Neuron (in vitro differentiated cells): ENCODE measurements around the gene EMD.
"Not testable (repeated sequence)": the region's sequence is repeated elsewhere in the genome, so short reads cannot be mapped to it uniquely, and the experiment has no call there.

Source experiments
- H2AFZ ChIP-seq: one replicate; pipeline ENCODE4 v1.6.1; 2013; ENCODE audit warnings: low read depth, mild to moderate bottlenecking, inconsistent platforms, low read length, moderate library complexity
- H3K27me3 ChIP-seq: one replicate; pipeline ENCODE4 v1.6.1; 2013; ENCODE audit warnings: low read length; ENCODE audit not compliant: insufficient read depth
- H3K36me3 ChIP-seq: one replicate; pipeline ENCODE4 v1.6.1; 2013; ENCODE audit warnings: low read length; ENCODE audit not compliant: insufficient read depth
- H3K4me1 ChIP-seq: one replicate; pipeline ENCODE4 v1.6.1; 2013; ENCODE audit warnings: low read length; ENCODE audit not compliant: insufficient read depth
- H3K4me3 ChIP-seq: 2 replicates; pipeline ENCODE4 v1.5.1; 2013; ENCODE audit warnings: mild to moderate bottlenecking, low read length, moderate library complexity
- H3K9me3 ChIP-seq: one replicate; pipeline ENCODE4 v1.6.1; 2013; ENCODE audit warnings: low read length

EMD gene

DNA sequence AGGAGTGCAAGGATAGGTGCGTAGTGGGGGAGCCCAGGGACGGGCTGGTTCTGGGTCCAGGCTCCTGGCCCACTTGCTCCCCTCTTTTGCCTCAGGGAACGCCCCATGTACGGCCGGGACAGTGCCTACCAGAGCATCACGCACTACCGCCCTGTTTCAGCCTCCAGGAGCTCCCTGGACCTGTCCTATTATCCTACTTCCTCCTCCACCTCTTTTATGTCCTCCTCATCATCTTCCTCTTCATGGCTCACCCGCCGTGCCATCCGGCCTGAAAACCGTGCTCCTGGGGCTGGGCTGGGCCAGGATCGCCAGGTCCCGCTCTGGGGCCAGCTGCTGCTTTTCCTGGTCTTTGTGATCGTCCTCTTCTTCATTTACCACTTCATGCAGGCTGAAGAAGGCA is 1.7 kb downstream of the EMD start:
- H2AFZ ChIP-seq = no peak overlapping the region
- H3K4me1 ChIP-seq = peaks cover 19% of the 10 kb centered on the region
- H3K9me3 ChIP-seq = no peaks in the 10 kb centered on the region
- H3K27me3 ChIP-seq = no peaks in the 10 kb centered on the region
- H3K4me3 ChIP-seq = peak overlapping the region; percentile 67
- peaks cover 3% of the 10 kb centered on the region for H3K36me3 ChIP-seq

GRCh38 chrX:154381271-154381670 is 2.2 kb downstream of the EMD start:
- Histone ChIP-seq H3K36me3 (peaks cover 3% of the 10 kb centered on the region), H3K27me3 (no peaks in the 10 kb centered on the region), H3K4me3 (no peak overlapping the region), H3K9me3 (no peaks in the 10 kb centered on the region), H3K4me1 (peaks cover 19% of the 10 kb centered on the region), H2AFZ (no peak overlapping the region)

DNA sequence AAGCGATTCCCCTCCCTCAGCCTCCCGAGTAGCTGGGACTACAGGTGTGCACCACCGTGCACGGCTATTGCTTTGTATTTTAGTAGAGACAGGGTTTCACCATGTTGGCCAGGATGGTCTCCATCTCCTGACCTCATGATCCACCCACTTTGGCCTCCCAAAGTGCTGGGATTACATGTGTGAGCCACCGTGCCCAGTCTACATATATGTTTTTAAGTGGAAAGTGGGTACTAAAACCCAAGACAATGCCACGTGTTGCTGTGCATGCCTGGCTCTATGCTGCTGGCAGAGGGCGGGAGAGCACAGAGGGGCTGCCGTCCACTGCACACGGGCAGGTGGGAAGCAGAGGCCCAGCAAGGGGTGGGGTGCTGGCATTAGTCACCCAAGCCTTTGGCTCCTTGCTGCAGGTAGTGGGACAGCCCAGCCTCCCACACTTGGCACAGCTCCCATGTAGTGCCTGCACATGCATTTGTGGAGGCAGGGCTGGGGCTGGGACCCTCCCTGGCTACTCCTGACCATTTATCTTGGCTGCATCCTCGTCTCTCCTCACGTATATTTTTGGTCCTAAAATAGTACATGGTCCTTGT is 3.5 kb downstream of the EMD start:
- H3K27me3 ChIP-seq = no peaks in the 10 kb centered on the region
- no peaks in the 10 kb centered on the region for H3K9me3 ChIP-seq
- H2AFZ ChIP-seq = no peak overlapping the region
- peaks cover 3% of the 10 kb centered on the region for H3K36me3 ChIP-seq
- peaks cover 19% of the 10 kb centered on the region for H3K4me1 ChIP-seq
- no peak overlapping the region for H3K4me3 ChIP-seq

- no peak overlapping the region for H2AFZ ChIP-seq
- H3K27me3 ChIP-seq = no peaks in the 10 kb centered on the region
- H3K4me3 ChIP-seq = no peak overlapping the region
- H3K4me1 ChIP-seq = peaks cover 16% of the 10 kb centered on the region
- H3K36me3 ChIP-seq = peaks cover 3% of the 10 kb centered on the region
- no peaks in the 10 kb centered on the region for H3K9me3 ChIP-seq
Measured at GRCh38 chrX:154383359-154384283, 4.5 kb downstream of the EMD start.

DNA sequence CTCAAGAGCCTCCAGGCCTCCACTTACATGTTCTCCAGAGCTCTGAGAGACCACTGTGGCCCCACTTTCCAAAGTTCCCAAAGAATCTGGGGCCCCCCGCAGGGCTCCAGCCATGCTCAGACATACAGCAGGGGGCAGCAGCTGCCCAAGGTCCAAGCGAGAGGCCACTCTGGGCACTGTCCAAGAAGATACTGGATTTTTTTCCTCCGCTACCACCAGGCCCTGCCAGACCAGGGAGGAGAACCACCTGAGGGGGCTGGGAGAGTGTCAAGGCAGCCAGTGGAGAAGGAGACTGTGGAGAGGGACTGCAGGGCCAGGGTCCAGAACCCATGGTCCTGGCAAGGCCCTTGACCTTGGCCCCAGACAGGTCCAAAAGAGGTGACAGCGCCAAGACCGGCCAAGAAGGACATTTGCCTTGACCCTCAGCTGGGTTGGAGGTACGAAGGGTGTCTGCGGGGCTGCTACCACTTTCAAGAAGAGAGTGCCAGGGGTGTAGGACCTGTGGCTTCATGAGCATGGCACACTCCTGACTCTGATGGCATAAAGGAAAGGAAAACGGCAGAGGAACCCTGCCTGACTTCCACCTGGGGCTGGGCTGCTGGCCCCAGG is 5.3 kb downstream of the EMD start:
- Histone ChIP-seq H3K9me3 (no peaks in the 10 kb centered on the region), H3K4me1 (peaks cover 16% of the 10 kb centered on the region), H3K36me3 (peaks cover 3% of the 10 kb centered on the region), H3K27me3 (no peaks in the 10 kb centered on the region), H3K4me3 (no peak overlapping the region), H2AFZ (no peak overlapping the region)

DNA sequence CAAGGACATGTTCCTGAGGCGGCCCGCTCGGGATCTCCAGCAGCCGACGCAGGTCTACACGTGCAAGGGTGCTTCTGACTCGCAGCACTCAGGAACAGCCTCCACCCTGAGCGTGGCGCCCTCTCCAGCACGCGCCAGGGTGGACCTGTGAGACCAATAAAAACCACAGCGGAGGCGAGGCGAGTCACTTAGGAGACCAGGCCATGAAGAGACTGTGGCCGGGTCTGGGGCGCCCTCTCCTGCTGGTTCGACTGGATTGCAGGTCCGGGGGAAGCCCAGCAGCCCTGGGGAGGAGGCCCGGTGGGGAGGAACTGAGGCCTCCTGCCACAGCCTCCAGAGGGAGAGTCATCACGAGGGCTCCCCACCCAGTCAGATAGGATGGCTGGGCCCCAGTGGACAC is 9.0 kb downstream of the EMD start:
- not testable (repeated sequence) for H3K4me3 ChIP-seq, H3K27me3 ChIP-seq, H2AFZ ChIP-seq, H3K36me3 ChIP-seq, H3K4me1 ChIP-seq, H3K9me3 ChIP-seq

- not testable (repeated sequence) for H3K36me3 ChIP-seq, H3K4me3 ChIP-seq, H3K4me1 ChIP-seq, H3K27me3 ChIP-seq, H2AFZ ChIP-seq, H3K9me3 ChIP-seq
Measured at GRCh38 chrX:154388649-154389048, 9.6 kb downstream of the EMD start.

GRCh38 chrX:154389812-154390747 is 11.0 kb downstream of the EMD start:
- H3K36me3 ChIP-seq, H3K4me3 ChIP-seq, H3K4me1 ChIP-seq, H3K27me3 ChIP-seq, H3K9me3 ChIP-seq, H2AFZ ChIP-seq: not testable (repeated sequence)

DNA sequence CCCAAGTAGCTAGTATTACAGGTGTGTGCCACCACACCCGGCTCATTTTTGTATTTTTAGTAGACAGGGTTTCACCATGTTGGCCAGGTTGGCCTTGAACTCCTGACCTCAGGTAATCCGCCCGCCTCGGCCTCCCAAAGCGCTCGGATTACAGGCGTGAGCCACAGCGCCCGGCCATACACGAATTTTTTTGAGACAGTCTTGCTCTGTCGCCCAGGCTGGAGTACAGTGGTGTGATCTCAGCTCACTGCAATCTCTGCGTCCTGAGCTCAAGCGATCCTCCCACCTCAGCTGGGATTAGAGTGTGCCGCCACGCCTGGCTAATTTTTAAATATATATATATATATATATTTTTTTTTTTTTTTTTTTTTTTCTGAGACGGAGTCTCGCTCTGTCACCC is 17.3 kb downstream of the EMD start:
- not testable (repeated sequence) for H3K9me3 ChIP-seq, H3K4me3 ChIP-seq, H3K27me3 ChIP-seq, H2AFZ ChIP-seq
- Histone ChIP-seq H3K4me1 (peaks cover 15% of the 10 kb centered on the region), H3K36me3 (peaks cover 21% of the 10 kb centered on the region)

DNA sequence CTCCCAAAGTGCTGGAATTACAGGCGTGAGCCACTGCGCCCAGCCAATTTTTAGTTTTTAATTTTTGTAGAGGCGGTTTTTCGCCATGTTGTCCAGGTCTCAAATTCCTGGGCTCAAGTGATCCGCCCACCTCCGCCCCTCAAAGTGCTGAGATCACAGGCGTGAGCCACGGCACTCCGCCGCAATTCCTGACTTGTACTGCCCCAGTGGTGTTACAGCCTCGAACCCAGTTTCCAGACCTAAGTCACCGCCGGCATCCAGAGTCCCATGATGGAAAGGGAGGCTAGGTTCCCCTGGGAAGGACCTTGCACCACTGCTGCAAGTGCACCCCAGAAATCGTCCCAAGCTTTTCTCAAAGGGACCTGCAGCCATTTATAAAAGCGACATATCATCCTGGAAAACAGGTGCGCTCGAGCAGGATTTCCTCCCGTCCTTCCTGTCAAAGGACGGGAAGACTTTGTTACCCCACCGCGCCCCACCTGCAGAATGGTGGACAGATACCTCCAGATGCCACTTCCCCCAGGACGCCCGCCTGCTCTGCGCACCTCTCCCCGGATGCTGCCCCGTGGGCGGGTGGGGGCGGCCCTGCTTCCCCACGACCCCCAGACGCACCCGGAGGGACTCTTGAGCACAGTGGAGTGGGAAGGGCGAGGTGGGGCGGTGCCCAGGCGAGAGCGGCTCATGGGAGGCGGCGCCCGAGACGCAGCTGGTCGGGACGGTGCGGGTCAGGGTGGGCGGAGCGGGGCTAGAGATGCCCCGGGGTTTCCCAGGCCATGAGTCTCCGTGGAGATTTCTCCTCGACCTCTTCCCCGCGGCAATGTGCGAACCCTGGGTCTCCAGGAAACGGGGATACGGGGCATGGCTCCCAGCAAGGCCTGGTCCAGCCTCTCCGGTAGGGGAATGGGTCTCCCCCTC is 18.1 kb downstream of the EMD start:
- Histone ChIP-seq H2AFZ (no peak overlapping the region), H3K27me3 (no peaks in the 10 kb centered on the region), H3K36me3 (peaks cover 21% of the 10 kb centered on the region), H3K4me3 (peak overlapping the region; percentile 95), H3K9me3 (no peaks in the 10 kb centered on the region), H3K4me1 (peaks cover 15% of the 10 kb centered on the region)

DNA sequence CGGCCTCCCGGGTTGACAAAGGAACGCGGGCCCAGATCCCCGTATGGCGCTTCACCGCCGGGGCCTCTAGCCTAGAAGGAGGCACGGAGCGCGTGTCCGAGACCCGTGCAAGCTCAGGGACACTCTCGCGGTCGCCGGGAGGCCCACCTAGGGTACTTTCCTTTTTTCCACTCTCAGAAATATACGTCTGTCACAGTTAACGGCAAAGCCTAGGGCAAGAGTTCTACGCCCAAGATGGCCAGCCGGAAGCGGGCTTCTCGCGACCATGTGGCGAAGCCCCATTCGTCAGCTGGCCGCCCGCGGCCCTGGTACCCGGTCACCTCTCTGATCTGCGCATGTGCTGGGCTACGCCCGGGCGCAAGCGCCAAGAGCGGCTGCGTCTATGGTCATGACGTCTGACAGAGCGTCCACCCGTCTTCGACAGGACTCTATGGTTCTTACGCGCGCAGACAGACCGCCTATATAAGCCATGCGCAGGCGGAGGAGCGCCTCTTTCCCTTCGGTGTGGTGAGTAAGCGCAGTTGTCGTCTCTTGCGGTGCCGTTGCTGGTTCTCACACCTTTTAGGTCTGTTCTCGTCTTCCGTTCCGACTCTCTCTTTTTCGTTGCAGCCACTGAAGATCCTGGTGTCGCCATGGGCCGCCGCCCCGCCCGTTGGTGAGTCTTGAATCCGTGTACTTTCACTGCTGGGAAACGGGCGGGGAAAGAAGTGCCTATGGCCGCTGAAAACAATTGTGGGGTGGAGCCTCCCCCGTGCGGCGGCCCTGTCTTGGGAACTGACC is 19.0 kb downstream of the EMD start, which contains the start of gene RPL10:
Gene RPL10 (plus strand): TSS at position 490 of the 780 bp plus-strand sequence. CDS start 143 bp downstream, at position 633.
- Histone ChIP-seq H2AFZ (no peak within 1 kb of the TSS), H3K4me3 (peak within 1 kb of the TSS; percentile 95), H3K9me3 (no peaks in the 10 kb centered on the region), H3K36me3 (peaks cover 21% of the 10 kb centered on the region), H3K4me1 (peaks cover 15% of the 10 kb centered on the region), H3K27me3 (no peaks in the 10 kb centered on the region)
